Osteocyte (in vitro differentiated cells): ENCODE data around the gene DGKG. TPM values are rescaled to one million over a fixed set of nuclear protein-coding genes. Genes with fewer than 3 reads are reported as not detected.

Experiments used
- DNase-seq: peaks from one replicate; pipeline ENCODE4 v3.0.0; 2021; ENCODE audit warnings: mixed read lengths; ENCODE audit not compliant: unreplicated experiment; ENCODE audit errors: extremely low spot score
- H3K27ac Mint-ChIP-seq: one replicate; pipeline ENCODE4 v1.8.0; 2021; ENCODE audit warnings: mild to moderate bottlenecking, mixed read lengths; ENCODE audit not compliant: unreplicated experiment
- H3K27me3 Mint-ChIP-seq: one replicate; pipeline ENCODE4 v1.8.0; 2021; ENCODE audit warnings: mixed read lengths; ENCODE audit not compliant: unreplicated experiment
- H3K36me3 Mint-ChIP-seq: one replicate; pipeline ENCODE4 v1.8.0; 2021; ENCODE audit warnings: mixed read lengths; ENCODE audit not compliant: unreplicated experiment
- H3K4me1 Mint-ChIP-seq: one replicate; pipeline ENCODE4 v1.8.0; 2021; ENCODE audit warnings: mixed read lengths; ENCODE audit not compliant: unreplicated experiment
- H3K4me3 Mint-ChIP-seq: one replicate; pipeline ENCODE4 v1.8.0; 2021; ENCODE audit warnings: mild to moderate bottlenecking, moderate library complexity, mixed read lengths; ENCODE audit not compliant: unreplicated experiment
- H3K9me3 Mint-ChIP-seq: one replicate; pipeline ENCODE4 v1.8.0; 2021; ENCODE audit warnings: mixed read lengths; ENCODE audit not compliant: unreplicated experiment
- total RNA-seq: library from RNA; stranded (reverse); gene quantifications from 2 replicates; pipeline ENCODE4 v1.2.1, GENCODE V29; 2021
- TF ChIP-seq, protein P1 (sequence below): fragments of 200-600 bp; sonication (generic); IDR thresholded peaks from 2 replicates; pipeline ENCODE4 v1.5.0; 2021; ENCODE audit warnings: antibody characterized with exemption, mild to moderate bottlenecking, moderate library complexity

Gene DGKG
- total RNA-seq, 1 donor from 2014 or later = not detected

DNA sequence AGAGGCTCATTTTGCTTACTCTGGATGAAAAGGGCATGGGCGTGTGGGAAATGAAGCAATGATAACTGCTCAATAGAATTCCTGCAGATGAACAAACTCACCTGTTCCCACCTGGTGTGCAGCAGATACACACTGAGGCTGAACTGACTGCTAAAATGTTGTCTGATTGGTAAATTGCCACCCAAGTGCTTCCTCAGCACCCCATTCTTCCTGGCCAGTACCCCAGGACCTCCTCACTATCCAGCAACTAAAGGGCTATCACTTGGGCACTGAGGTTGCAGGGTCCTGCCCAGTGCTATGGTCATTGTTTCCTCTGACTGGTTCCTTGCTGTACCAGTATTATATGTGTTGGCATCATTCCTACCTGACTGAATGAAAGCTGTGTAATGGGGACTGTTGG is 38.0 kb upstream of the DGKG start:
- Mint-ChIP-seq H3K4me3 (no peak overlapping the region), H3K4me1 (no peaks in the 10 kb centered on the region), H3K27me3 (peaks cover 31% of the 10 kb centered on the region), H3K9me3 (no peaks in the 10 kb centered on the region), H3K27ac (no peak overlapping the region), H3K36me3 (no peaks in the 10 kb centered on the region)
- TF ChIP-seq, protein P1, sequence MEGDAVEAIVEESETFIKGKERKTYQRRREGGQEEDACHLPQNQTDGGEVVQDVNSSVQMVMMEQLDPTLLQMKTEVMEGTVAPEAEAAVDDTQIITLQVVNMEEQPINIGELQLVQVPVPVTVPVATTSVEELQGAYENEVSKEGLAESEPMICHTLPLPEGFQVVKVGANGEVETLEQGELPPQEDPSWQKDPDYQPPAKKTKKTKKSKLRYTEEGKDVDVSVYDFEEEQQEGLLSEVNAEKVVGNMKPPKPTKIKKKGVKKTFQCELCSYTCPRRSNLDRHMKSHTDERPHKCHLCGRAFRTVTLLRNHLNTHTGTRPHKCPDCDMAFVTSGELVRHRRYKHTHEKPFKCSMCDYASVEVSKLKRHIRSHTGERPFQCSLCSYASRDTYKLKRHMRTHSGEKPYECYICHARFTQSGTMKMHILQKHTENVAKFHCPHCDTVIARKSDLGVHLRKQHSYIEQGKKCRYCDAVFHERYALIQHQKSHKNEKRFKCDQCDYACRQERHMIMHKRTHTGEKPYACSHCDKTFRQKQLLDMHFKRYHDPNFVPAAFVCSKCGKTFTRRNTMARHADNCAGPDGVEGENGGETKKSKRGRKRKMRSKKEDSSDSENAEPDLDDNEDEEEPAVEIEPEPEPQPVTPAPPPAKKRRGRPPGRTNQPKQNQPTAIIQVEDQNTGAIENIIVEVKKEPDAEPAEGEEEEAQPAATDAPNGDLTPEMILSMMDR = no peak
- DNase-seq = peak; percentile 51

DNA sequence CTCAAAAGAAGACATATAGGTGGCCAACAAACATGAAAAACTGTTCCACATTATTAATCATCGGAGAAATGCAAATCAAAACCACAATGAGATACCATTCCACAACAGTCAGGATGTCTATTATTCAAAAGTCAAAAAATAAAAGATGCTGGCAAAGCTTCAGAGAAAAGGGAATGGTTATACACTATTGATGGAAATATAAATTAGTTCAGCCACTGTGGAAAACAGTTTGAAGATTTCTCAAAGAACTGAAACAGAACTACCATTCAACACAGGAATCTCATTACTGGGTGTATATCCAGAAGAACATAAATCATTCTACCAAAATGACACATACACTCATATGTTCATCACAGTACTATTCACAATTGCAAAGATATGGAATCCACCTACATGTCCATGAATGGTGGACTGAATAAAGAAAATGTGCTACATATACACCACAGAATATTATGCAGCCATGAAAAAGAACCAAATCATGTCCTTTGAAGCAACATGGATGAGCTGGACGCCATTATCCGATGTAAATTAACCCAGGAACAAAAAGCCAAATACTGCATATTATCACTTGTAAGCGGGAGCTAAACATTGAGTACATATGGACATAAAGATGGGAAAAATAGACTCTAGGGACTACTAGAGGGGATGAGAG is 32.7 kb upstream of the DGKG start:
- no peak overlapping the region for H3K4me3 Mint-ChIP-seq
- TF ChIP-seq, protein P1 = no peak
- no peaks in the 10 kb centered on the region for H3K36me3 Mint-ChIP-seq
- DNase-seq = no peak
- peaks cover 38% of the 10 kb centered on the region for H3K27me3 Mint-ChIP-seq
- H3K9me3 Mint-ChIP-seq = peaks cover 14% of the 10 kb centered on the region
- no peak overlapping the region for H3K27ac Mint-ChIP-seq
- no peaks in the 10 kb centered on the region for H3K4me1 Mint-ChIP-seq

DNA sequence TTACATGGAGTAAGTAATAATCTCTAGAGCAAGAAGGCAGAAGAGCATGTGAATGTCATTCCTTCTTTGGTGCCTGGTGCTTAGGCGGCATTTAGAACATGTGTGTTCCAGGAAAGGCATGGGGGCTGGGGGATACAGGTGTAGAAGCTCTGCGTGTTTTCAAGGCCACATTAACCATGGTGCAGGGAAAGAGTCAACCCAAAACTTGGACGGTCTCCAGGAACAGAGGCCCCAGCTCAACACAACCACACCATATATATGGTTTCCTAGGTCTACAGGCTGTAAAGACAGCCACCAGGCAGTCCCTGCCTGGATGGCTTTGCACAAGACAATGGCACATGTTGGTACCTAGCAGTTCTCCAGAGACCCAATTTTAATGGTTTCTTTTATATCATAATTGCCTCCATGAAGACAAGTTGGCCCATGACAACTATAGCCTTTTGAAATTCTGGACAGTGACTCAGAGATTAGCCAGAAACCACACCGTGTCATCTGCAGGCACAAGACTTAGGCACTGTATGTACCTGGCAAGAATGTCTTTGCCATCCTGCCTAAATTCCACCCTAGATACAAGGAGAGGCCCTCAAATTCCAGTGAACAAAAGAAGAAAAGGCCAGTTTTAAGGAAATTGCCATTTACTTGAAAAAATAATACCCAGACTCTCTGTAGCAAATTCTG is 25.0 kb upstream of the DGKG start:
- Mint-ChIP-seq H3K4me3 (no peak overlapping the region), H3K4me1 (no peaks in the 10 kb centered on the region), H3K27me3 (peaks cover 17% of the 10 kb centered on the region), H3K27ac (no peak overlapping the region), H3K9me3 (no peaks in the 10 kb centered on the region), H3K36me3 (no peaks in the 10 kb centered on the region)
- no peak for DNase-seq
- TF ChIP-seq, protein P1 = no peak

DNA sequence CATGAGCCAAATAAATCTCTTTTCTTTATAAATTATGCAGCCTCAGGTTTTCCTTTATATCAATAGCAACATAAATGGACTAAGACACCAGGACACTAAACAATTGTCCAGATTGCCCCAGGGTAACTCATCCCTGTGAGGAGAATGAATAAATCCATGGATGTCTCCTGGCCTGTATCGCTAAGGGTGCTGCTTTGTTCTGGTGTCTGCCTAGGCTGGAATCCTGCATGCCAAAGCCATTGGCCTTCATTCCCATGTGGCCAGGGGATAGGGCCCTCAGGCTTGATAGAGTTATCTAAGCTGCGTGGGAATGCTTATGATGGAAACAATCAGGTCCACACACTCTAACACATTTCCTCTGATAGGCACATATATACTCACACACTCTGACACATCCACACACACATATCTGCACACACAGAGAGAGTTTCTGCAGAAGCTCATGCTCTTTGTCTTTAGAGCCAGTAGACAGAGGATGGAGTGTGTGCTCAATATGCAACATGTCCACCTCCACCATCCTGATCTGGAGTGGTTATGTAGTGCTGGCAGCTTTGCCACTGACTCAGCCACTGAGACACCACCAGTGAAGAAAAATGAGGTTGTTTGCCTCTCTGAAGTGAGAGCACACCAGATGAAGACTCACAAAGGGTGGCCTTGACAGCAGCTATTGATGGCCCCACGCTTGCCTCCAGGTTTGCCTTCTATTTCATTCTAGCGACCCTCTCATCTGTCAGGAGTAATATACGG is 24.0 kb upstream of the DGKG start:
- Mint-ChIP-seq H3K27me3 (peaks cover 18% of the 10 kb centered on the region), H3K9me3 (no peaks in the 10 kb centered on the region), H3K27ac (no peak overlapping the region), H3K4me1 (no peaks in the 10 kb centered on the region), H3K4me3 (no peak overlapping the region), H3K36me3 (no peaks in the 10 kb centered on the region)
- no peak for DNase-seq
- TF ChIP-seq, protein P1 = no peak
